HG03060 (cell line): Measurements from ENCODE around the gene SLCO1C1.
"Not testable (repeated sequence)": the region's sequence is repeated elsewhere in the genome, so short reads cannot be mapped to it uniquely, and the experiment has no call there.

ENCODE experiments used
- ATAC-seq: cut with Tn5 transposase; IDR thresholded peaks from one replicate; pipeline ENCODE4 v1.9.1; 2021; ENCODE audit warnings: low read depth, moderate number of reproducible peaks; ENCODE audit not compliant: unreplicated experiment

The SLCO1C1 gene

GRCh38 chr12:20783796-20784357, 88.7 kb downstream of the SLCO1C1 start:
- not testable (repeated sequence) for ATAC-seq

DNA sequence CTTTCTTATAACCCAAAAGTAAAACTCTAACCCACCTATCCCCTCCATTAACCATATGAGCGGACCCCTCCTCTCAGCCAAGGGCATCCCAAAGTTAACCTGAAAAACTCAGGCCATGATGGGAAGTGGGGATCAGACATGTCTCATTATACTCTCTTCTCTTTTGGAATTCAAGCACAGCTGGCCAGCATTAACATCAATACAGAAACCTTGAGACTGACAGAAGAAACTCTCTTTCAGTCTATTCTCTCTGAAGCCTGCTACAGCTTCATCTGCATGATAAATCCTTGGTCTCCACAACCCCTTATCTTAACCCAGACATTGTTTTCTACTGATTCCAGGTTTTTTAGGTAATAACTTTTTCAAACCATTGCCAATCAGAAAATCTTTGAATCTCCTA, 97.8 kb downstream of the SLCO1C1 start:
- ATAC-seq = no peak

DNA sequence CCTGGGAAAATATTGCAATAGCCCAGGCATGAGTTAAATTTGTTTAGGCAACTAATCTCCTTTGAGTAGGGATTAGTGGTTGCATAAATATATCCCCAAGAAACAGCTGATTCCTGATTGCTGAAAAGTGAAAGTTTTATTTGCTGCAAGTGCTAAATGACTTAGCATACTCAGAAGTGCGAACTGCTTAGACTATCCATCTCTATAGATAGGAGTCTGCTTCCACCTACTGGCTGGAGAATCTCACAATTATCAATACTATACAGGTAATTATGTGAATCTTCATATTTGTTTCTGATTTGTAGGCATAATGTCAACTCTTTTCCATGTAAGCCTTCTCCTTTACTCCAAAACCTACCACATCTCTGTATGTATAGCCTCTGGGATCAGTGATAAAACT, 103.4 kb downstream of the SLCO1C1 start:
- ATAC-seq = no peak

GRCh38 chr12:20800160-20800559, 105.0 kb downstream of the SLCO1C1 start:
- no peak for ATAC-seq

- ATAC-seq = no peak
Measured at GRCh38 chr12:20801035-20801434, 105.9 kb downstream of the SLCO1C1 start.
